Mucosa of descending colon (tissue), 3 donors: Measurements from ENCODE around the gene ABCC8. TPM values are rescaled to one million over a fixed set of nuclear protein-coding genes. Genes with fewer than 3 reads are reported as not detected.
A peak's percentile ranks its signal among the peaks of the same experiment; 100 is the strongest.

Experiments
- ATAC-seq: fragments of 200-7000 bp; cut with Tn5 transposase; one replicate; pipeline ENCODE4 v1.9.1; 2020; ENCODE audit warnings: mild to moderate bottlenecking, moderate library complexity
- DNase-seq, 3 donors: peaks; one replicate each; pipeline ENCODE4 v3.0.0-alpha.2; 2020
- H3K36me3 ChIP-seq: fragments of 200-600 bp; one replicate; pipeline ENCODE4 v1.8.0; 2021; ENCODE audit warnings: low read depth, mild to moderate bottlenecking
- H3K4me1 ChIP-seq: fragments of 200-600 bp; one replicate; pipeline ENCODE4 v1.8.0; 2021; ENCODE audit warnings: low read depth, mild to moderate bottlenecking
- H3K4me3 ChIP-seq: fragments of 200-600 bp; one replicate; pipeline ENCODE4 v1.8.0; 2021; ENCODE audit warnings: mild to moderate bottlenecking
- H3K9me3 ChIP-seq: fragments of 200-600 bp; one replicate; pipeline ENCODE4 v1.8.0; 2021; ENCODE audit warnings: mild to moderate bottlenecking
- intact Hi-C, 2 donors: fragments of 100-400 bp; cut with DNase I in 1 of 2; cut with micrococcal nuclease in 1 of 2; formaldehyde crosslinking; loops; one replicate each; pipeline versions ENCODE4 v1.11.0 to v1.11.1; 2022; cut with DNase I, micrococcal nuclease
- long read RNA-seq, 2 donors: library from polyadenylated mRNA; unstranded; transcript quantifications; one replicate each; pipeline ENCODE4 v2.0.0, GENCODE V29; 2019 to 2021
- total RNA-seq, 3 donors: library from RNA; stranded (reverse); fragmentation: NEBNext Ultra II Directional in 2 of 3; extraction: Animal tissue kit (Norgen Biotek cat#: 25700) in 2 of 3; gene quantifications; one replicate each; pipeline versions ENCODE4 v1.2.1 to v1.2.4, GENCODE V29; 2021 to 2023
- TF ChIP-seq, protein P1 (sequence below): fragments of 200-600 bp; IDR thresholded peaks from one replicate; pipeline ENCODE4 v1.8.0; 2022; ENCODE audit warnings: antibody characterized with exemption, mild to moderate bottlenecking
- donor health status: DM: no; HTN: no; CAD: no; lungs with moderate emphysema.
- donor health status: DM: no; HTN: no; CAD: no.
- donor health status: DM: no; HTN: yes; CAD: no.

ABCC8 gene
- 1 to 10 TPM; 2.2 to 4.1 (median 3.3) TPM for total RNA-seq
- long read RNA-seq, donor 1, full-length matches to known transcripts = 1 of 2 reads
- long read RNA-seq, donor 1, partial matches to known transcripts = 0 of 2 reads
- long read RNA-seq, donor 1, other reads (novel, unspliced or antisense) = 1 of 2 reads
- long read RNA-seq, donor 2, partial matches to known transcripts = 0 of 1 reads
- long read RNA-seq, donor 2, other reads (novel, unspliced or antisense) = 1 of 1 reads

DNA sequence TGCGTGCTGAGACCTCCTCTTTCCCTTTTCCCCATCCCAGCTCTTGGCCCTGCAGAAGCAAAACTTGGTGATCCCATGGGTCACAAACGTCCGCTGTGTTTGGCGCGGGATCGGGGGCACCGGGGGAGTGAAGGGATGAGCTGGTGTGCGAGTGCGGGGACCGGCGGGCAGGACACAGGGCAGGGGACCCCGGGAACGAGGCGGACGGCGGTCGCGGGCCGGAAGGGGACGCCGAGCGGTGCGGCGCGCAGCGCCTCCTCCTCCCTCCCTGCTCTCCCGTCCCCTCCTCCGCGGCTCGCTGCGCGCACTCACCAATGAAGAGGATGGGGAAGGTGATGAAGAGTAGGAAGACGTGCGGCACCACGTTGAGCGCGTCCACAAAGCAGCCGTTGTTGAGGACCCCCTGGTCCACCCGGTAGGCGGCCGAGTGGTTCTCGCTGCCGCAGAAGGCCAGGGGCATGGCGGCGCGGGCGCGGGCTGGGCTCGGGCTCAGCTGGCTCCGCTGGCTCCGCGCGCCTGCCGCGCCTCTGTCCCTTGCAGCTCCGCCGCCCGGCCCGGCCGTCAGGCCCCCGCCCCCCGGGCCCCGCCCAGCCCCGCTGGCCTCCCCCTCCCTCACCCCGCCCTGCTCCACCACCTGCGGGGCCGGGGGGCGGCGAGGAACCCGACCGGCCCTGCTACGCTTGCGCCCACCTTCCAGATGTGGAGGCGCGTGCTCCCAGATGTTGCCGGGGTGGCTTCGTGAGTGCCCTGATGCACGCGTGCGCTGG, at the start of gene ABCC8:
Gene ABCC8 (minus strand): TSS at position 529 of the 767 bp plus-strand sequence. CDS start 69 bp downstream, at position 460.
- intact Hi-C loops = no loop called here
- no peaks in the 10 kb centered on the region for H3K9me3 ChIP-seq
- TF ChIP-seq, protein P1, sequence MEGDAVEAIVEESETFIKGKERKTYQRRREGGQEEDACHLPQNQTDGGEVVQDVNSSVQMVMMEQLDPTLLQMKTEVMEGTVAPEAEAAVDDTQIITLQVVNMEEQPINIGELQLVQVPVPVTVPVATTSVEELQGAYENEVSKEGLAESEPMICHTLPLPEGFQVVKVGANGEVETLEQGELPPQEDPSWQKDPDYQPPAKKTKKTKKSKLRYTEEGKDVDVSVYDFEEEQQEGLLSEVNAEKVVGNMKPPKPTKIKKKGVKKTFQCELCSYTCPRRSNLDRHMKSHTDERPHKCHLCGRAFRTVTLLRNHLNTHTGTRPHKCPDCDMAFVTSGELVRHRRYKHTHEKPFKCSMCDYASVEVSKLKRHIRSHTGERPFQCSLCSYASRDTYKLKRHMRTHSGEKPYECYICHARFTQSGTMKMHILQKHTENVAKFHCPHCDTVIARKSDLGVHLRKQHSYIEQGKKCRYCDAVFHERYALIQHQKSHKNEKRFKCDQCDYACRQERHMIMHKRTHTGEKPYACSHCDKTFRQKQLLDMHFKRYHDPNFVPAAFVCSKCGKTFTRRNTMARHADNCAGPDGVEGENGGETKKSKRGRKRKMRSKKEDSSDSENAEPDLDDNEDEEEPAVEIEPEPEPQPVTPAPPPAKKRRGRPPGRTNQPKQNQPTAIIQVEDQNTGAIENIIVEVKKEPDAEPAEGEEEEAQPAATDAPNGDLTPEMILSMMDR = no peak
- no peak within 1 kb of the TSS for H3K4me3 ChIP-seq
- peaks cover 9% of the 10 kb centered on the region for H3K4me1 ChIP-seq
- no peaks in the 10 kb centered on the region for H3K36me3 ChIP-seq
- no peak for DNase-seq
- peak; percentile 23 for ATAC-seq

DNA sequence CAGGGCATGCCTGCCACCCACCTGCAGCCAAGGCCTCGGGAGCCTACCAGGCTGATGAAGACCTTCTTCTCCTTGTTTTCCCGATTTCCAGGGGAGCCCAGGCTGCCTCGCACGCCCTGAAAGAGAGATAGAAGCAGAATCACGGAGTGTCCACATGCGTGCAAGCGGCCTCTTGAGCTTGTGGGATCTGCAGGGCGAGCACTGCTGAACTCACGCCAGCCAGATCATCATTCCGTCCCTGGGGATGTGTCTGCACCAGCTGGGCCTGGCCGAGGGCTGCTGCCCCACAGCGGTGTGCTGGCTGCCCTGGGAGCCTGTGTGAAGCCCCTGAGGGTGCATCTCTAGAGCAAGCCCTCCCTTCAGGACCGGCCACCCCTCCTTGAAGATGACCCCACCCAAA, 49.7 kb upstream of the ABCC8 start:
- H3K36me3 ChIP-seq = no peaks in the 10 kb centered on the region

DNA sequence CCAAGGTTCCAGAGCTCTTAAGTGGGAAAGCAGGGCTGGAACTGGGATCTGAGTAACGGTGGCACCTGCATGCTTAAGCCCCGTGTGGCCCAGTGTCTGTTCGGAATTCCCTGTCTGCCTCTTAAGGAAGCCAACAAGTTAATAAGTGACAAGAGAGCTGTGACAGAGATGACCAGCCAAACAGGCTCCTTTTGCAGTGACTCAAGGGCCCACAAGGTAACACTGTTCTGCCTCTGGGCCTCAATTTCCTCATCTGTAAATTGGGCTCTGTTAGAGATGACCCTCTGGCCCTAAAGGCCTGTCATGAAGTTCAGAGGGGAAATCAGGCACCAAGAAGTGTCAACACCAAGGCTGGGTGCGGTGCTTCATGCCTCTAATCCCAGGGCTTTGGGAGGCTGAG, 48.9 kb upstream of the ABCC8 start:
- ATAC-seq = peak; percentile 21
- TF ChIP-seq, protein P1 = no peak
- intact Hi-C loops = no loop called here
- Histone ChIP-seq H3K36me3 (no peaks in the 10 kb centered on the region), H3K9me3 (no peaks in the 10 kb centered on the region), H3K4me3 (no peak overlapping the region), H3K4me1 (no peaks in the 10 kb centered on the region)
- DNase-seq = no peak

More for the DNA sequence above, 49.7 kb upstream of the ABCC8 start:
- ATAC-seq = no peak
- TF ChIP-seq, protein P1 = no peak
- DNase-seq = no peak
- H3K4me1 ChIP-seq = peaks cover 3% of the 10 kb centered on the region
- H3K9me3 ChIP-seq = no peaks in the 10 kb centered on the region
- intact Hi-C loops = no loop called here
- no peak overlapping the region for H3K4me3 ChIP-seq

DNA sequence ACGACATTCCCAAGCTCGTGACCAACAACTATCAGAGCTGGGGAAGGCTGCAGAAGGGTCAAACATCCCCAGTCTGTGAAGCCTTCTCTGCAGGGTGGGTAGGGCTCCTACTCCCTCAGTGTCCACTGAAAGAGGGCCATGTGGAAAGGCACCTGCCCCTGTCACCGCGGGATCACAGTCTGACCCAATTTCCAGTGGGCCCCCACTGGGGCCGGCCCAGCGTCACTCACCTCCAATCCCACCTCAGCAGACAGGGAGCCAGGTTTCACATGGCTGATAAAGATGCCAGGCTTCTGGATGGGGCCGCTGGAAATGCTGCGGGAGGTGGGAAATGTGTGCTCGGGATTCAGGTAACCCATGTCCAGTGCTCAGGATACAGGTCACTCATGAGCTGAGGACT, 47.6 kb upstream of the ABCC8 start:
- Histone ChIP-seq H3K9me3 (no peaks in the 10 kb centered on the region), H3K4me3 (no peak overlapping the region), H3K36me3 (no peaks in the 10 kb centered on the region), H3K4me1 (no peaks in the 10 kb centered on the region)
- TF ChIP-seq, protein P1 = no peak
- ATAC-seq (no peak), DNase-seq (no peak)
- intact Hi-C loops = no loop called here

DNA sequence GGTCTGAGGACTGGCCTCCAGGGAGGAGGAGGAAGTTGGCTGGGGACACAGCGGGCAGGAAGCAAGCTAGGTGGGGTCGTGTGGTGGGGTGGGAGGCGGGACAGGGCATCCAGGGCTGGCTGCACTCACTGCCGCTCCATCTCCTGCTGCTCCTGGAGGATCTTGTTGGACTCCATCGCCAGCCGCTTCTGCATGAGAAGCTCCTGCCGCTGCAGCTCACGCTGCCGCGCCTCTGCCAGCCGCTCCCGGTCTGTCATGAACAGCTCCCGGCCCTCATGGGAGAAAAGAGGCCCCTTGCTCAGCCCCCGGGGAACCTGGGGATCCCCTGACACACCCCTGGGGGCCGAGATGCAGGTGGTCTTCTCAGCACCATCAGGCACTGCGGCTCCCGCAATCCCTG, 46.0 kb upstream of the ABCC8 start:
- no peaks in the 10 kb centered on the region for H3K4me1 ChIP-seq
- ATAC-seq (no peak), DNase-seq (no peak)
- intact Hi-C loops = no loop called here
- TF ChIP-seq, protein P1 = no peak
- H3K36me3 ChIP-seq = no peaks in the 10 kb centered on the region
- H3K4me3 ChIP-seq = no peak overlapping the region
- H3K9me3 ChIP-seq = no peaks in the 10 kb centered on the region
